ENCODE data around the gene ERN1. TPM values are rescaled to one million over a fixed set of nuclear protein-coding genes. Genes with fewer than 3 reads are reported as not detected.

The ERN1 gene
- total and polyA plus RNA-seq, 2 donors (not counting 1 experiment from before 2014, with no cell fraction given), result 3.3 to 11.7 TPM

- Histone ChIP-seq H3K27ac (ENCODE audit: insufficient read depth, low read length) (no peak overlapping the region), H4K20me1 (ENCODE audit: control insufficient read depth, extremely low read depth, insufficient read depth, low read length) (no peaks in the 10 kb centered on the region), H3K4me3 (replicated peaks in 1 of 4; ENCODE audit: control extremely low read depth in 1 of 4, insufficient read depth in 1 of 4, low read depth in 3 of 4, low read length in 4 of 4) (no peak overlapping the region), H2AFZ (ENCODE audit: low read length) (no peak overlapping the region), H3K27me3 (ENCODE audit: control insufficient read depth, insufficient read depth, low read length) (peaks cover 30% of the 10 kb centered on the region), H3K9ac (ENCODE audit: insufficient read depth, low read length) (no peak overlapping the region), H3K36me3 (ENCODE audit: control insufficient read depth, insufficient read depth, low read length) (no peaks in the 10 kb centered on the region), H3K79me2 (ENCODE audit: control insufficient read depth, insufficient read depth, low read length) (no peaks in the 10 kb centered on the region), H3K9me3 (ENCODE audit: control insufficient read depth, insufficient read depth, low read depth, low read length) (no peaks in the 10 kb centered on the region), H3K4me1 (ENCODE audit: control insufficient read depth, extremely low read depth, insufficient read depth, low read length) (peaks cover 3% of the 10 kb centered on the region), H3K4me2 (ENCODE audit: extremely low read depth, insufficient read depth, low read length) (no peak overlapping the region)
- DNase-seq (ENCODE audit: low read depth in 2 of 2), result no peak
- TF ChIP-seq CTCF (conservative IDR thresholded peaks at IDR 0.05 in 1 of 2, IDR thresholded peaks at IDR 0.05 in 1 of 2; ENCODE audit: low read depth in 1 of 2, low read length in 2 of 2) (no peak), EZH2 (IDR thresholded peaks at IDR 0.05; ENCODE audit: low read length, missing control alignments) (no peak)
These were observed 136.5 kb downstream of the ERN1 start for GRCh38 chr17:63993368-63993985.

- H3K36me3 ChIP-seq (ENCODE audit: control insufficient read depth, insufficient read depth, low read length), result no peaks in the 10 kb centered on the region
- no peak overlapping the region for H3K4me2 ChIP-seq (ENCODE audit: extremely low read depth, insufficient read depth, low read length)
- no peaks in the 10 kb centered on the region for H3K4me1 ChIP-seq (ENCODE audit: control insufficient read depth, extremely low read depth, insufficient read depth, low read length)
- H3K27me3 ChIP-seq (ENCODE audit: control insufficient read depth, insufficient read depth, low read length), result peaks cover 17% of the 10 kb centered on the region
- no peak overlapping the region for H2AFZ ChIP-seq (ENCODE audit: low read length)
- TF ChIP-seq EZH2 (IDR thresholded peaks at IDR 0.05; ENCODE audit: low read length, missing control alignments), result no peak
- TF ChIP-seq CTCF (conservative IDR thresholded peaks at IDR 0.05 in 1 of 2, IDR thresholded peaks at IDR 0.05 in 1 of 2; ENCODE audit: low read depth in 1 of 2, low read length in 2 of 2), result no peak
- no peaks in the 10 kb centered on the region for H3K9me3 ChIP-seq (ENCODE audit: control insufficient read depth, insufficient read depth, low read depth, low read length)
- H3K79me2 ChIP-seq (ENCODE audit: control insufficient read depth, insufficient read depth, low read length), result no peaks in the 10 kb centered on the region
- no peak overlapping the region for H3K27ac ChIP-seq (ENCODE audit: insufficient read depth, low read length)
- H4K20me1 ChIP-seq (ENCODE audit: control insufficient read depth, extremely low read depth, insufficient read depth, low read length), result no peaks in the 10 kb centered on the region
- H3K4me3 ChIP-seq (replicated peaks in 1 of 4; ENCODE audit: control extremely low read depth in 1 of 4, insufficient read depth in 1 of 4, low read depth in 3 of 4, low read length in 4 of 4), result no peak overlapping the region
- no peak for DNase-seq (ENCODE audit: low read depth in 2 of 2)
- no peak overlapping the region for H3K9ac ChIP-seq (ENCODE audit: insufficient read depth, low read length)
These were observed 138.3 kb downstream of the ERN1 start for GRCh38 chr17:63991611-63992010.

GRCh38 chr17:63989622-63990345, 140.2 kb downstream of the ERN1 start:
- Histone ChIP-seq H3K79me2 (ENCODE audit: control insufficient read depth, insufficient read depth, low read length) (no peaks in the 10 kb centered on the region), H3K4me3 (replicated peaks in 1 of 4; ENCODE audit: control extremely low read depth in 1 of 4, insufficient read depth in 1 of 4, low read depth in 3 of 4, low read length in 4 of 4) (no peak overlapping the region), H2AFZ (ENCODE audit: low read length) (no peak overlapping the region), H4K20me1 (ENCODE audit: control insufficient read depth, extremely low read depth, insufficient read depth, low read length) (no peaks in the 10 kb centered on the region), H3K27me3 (ENCODE audit: control insufficient read depth, insufficient read depth, low read length) (peaks cover 17% of the 10 kb centered on the region), H3K9me3 (ENCODE audit: control insufficient read depth, insufficient read depth, low read depth, low read length) (no peaks in the 10 kb centered on the region), H3K36me3 (ENCODE audit: control insufficient read depth, insufficient read depth, low read length) (no peaks in the 10 kb centered on the region), H3K4me2 (ENCODE audit: extremely low read depth, insufficient read depth, low read length) (no peak overlapping the region), H3K4me1 (ENCODE audit: control insufficient read depth, extremely low read depth, insufficient read depth, low read length) (peaks cover 3% of the 10 kb centered on the region), H3K9ac (ENCODE audit: insufficient read depth, low read length) (no peak overlapping the region), H3K27ac (ENCODE audit: insufficient read depth, low read length) (no peak overlapping the region)
- TF ChIP-seq EZH2 (IDR thresholded peaks at IDR 0.05; ENCODE audit: low read length, missing control alignments) (no peak), CTCF (conservative IDR thresholded peaks at IDR 0.05 in 1 of 2, IDR thresholded peaks at IDR 0.05 in 1 of 2; ENCODE audit: low read depth in 1 of 2, low read length in 2 of 2) (no peak)
- no peak for DNase-seq (ENCODE audit: low read depth in 2 of 2)

Other genes starting within 250 kb of the ERN1 start
- gene GH2, start 248.2 kb downstream of the ERN1 start, total RNA-seq, result not detected in 2 replicates
- not detected in 2 replicates for gene GH2, start 248.2 kb downstream of the ERN1 start, polyA plus RNA-seq
- not detected in 2 replicates for gene CSH1, start 233.6 kb downstream of the ERN1 start, total RNA-seq
- gene CSH1, start 233.6 kb downstream of the ERN1 start, polyA plus RNA-seq, result not detected in 2 replicates
- not detected in 2 replicates for gene CSHL1, start 218.9 kb downstream of the ERN1 start, total RNA-seq
- gene CSHL1, start 218.9 kb downstream of the ERN1 start, polyA plus RNA-seq, result not detected in 2 replicates
- gene GH1, start 211.3 kb downstream of the ERN1 start, total RNA-seq, result not detected in 2 replicates
- gene GH1, start 211.3 kb downstream of the ERN1 start, polyA plus RNA-seq, result not detected in 2 replicates
- 0.17 and 0.26 TPM in 2 replicates for gene CD79B, start 197.8 kb downstream of the ERN1 start, total RNA-seq
- 0.72 TPM in 1 of 2 replicates, not detected in the other for gene CD79B, start 197.8 kb downstream of the ERN1 start, polyA plus RNA-seq
- under 0.01 and 0.83 TPM in 2 replicates for gene SCN4A, start 157.2 kb downstream of the ERN1 start, total RNA-seq
- gene SCN4A, start 157.2 kb downstream of the ERN1 start, polyA plus RNA-seq, result not detected in 2 replicates
- 0.17 and 0.26 TPM in 2 replicates for gene PRR29, start 131.8 kb downstream of the ERN1 start, total RNA-seq
- 0.02 and 0.19 TPM in 2 replicates for gene PRR29, start 131.8 kb downstream of the ERN1 start, polyA plus RNA-seq
- 2.6 and 3.5 TPM in 2 replicates for gene ICAM2, start 109.5 kb downstream of the ERN1 start, total RNA-seq
- gene ICAM2, start 109.5 kb downstream of the ERN1 start, polyA plus RNA-seq, result 0.45 and 1.1 TPM in 2 replicates
- 23.6 and 33.4 TPM in 2 replicates for gene TEX2, start 133.1 kb upstream of the ERN1 start, total RNA-seq
- gene TEX2, start 133.1 kb upstream of the ERN1 start, polyA plus RNA-seq, result 18.6 and 25.6 TPM in 2 replicates